Endothelial cell of umbilical vein (primary cell): Measurements from ENCODE around the gene FBXO8. TPM values are rescaled to one million over a fixed set of nuclear protein-coding genes. Genes with fewer than 3 reads are reported as not detected.

ENCODE experiments used
- Bru-seq: library from RNA; stranded (reverse); fragments of 400-500 nt; gene quantifications from one replicate; lab custom pipeline; 2021; lab: Mats Ljungman, UMichigan
- BruChase-seq, 2 experiments: library from RNA; stranded (reverse); fragments of 400-500 nt; gene quantifications; one replicate each; lab custom pipeline; 2021; lab: Mats Ljungman, UMichigan
- BruUV-seq: library from RNA; stranded (reverse); fragments of 400-500 nt; replicated peaks from 2 replicates; lab custom pipeline; 2021; lab: Mats Ljungman, UMichigan
- CTCF ChIA-PET: fragments of 300-600, 350-600 bp; sonication (Branson Sonifier 250); formaldehyde crosslinking; loops from one replicate; lab custom pipeline; 2021; ENCODE audit warnings: antibody characterized with exemption, inconsistent platforms; lab: Charles Lee
- POLR2A ChIA-PET: fragments of 300-600, 350-600 bp; sonication (Branson Sonifier 250); formaldehyde crosslinking; loops from one replicate; lab custom pipeline; 2021; ENCODE audit warnings: antibody characterized with exemption, inconsistent platforms; lab: Charles Lee
- DNase-seq: peaks from one replicate; pipeline ENCODE4 v3.0.0-alpha.2; 2011; ENCODE audit warnings: low read depth, low spot score
- FAIRE-seq: peaks from 2 replicates; lab custom pipeline; 2011; peaks lifted over from hg19 to GRCh38; lab: Jason Lieb, UNC
- H2AFZ ChIP-seq: 2 replicates; pipeline ENCODE4 v1.6.0; 2012; ENCODE audit warnings: low read depth, low read length, control low read depth, inconsistent platforms
- H3K27ac ChIP-seq: 2 replicates; pipeline ENCODE4 v1.5.1; 2011; ENCODE audit warnings: low read depth, mild to moderate bottlenecking, control low read depth, low read length, moderate library complexity; ENCODE audit not compliant: insufficient read depth
- H3K27me3 ChIP-seq, 2 experiments: 2 replicates each; pipeline versions ENCODE4 v1.6.0 to v1.6.1; 2011; ENCODE audit warnings: low read length in 2 of 2, mixed read lengths in 1 of 2; ENCODE audit not compliant: control insufficient read depth in 2 of 2, insufficient read depth in 2 of 2
- H3K36me3 ChIP-seq, 2 experiments: 2 replicates in 1 of 2; 3 replicates in 1 of 2; pipeline ENCODE4 v1.5.1; 2011; ENCODE audit warnings: low read length in 2 of 2, mild to moderate bottlenecking in 1 of 2, moderate library complexity in 1 of 2; ENCODE audit not compliant: control insufficient read depth in 2 of 2, insufficient read depth in 2 of 2; ENCODE audit errors: extremely low read depth in 1 of 2
- H3K4me1 ChIP-seq: 3 replicates; pipeline ENCODE4 v1.5.1; 2011; ENCODE audit warnings: mild to moderate bottlenecking, low read length; ENCODE audit not compliant: control insufficient read depth, insufficient read depth; ENCODE audit errors: extremely low read depth
- H3K4me2 ChIP-seq: 2 replicates; pipeline ENCODE4 v1.6.1; 2011; ENCODE audit warnings: low read length, control low read depth, mixed read lengths; ENCODE audit not compliant: insufficient read depth
- H3K4me3 ChIP-seq, 3 experiments: fragments of 200-600 bp in 1 of 3; sonication (generic), shearing (Covaris generic) in 1 of 3; replicated peaks in 1 of 3; 2 replicates each; pipeline ENCODE4 v1.5.1; 2011 to 2016; ENCODE audit warnings: control low read depth in 3 of 3, low read length in 3 of 3, mild to moderate bottlenecking in 2 of 3, inconsistent platforms in 1 of 3, low read depth in 1 of 3, moderate library complexity in 1 of 3; ENCODE audit not compliant: insufficient read depth in 1 of 3
- H3K79me2 ChIP-seq: 2 replicates; pipeline ENCODE4 v1.6.0; 2012; ENCODE audit warnings: low read length, inconsistent platforms; ENCODE audit not compliant: control insufficient read depth, insufficient read depth
- H3K9ac ChIP-seq: replicated peaks from 2 replicates; pipeline ENCODE3; 2011; ENCODE audit warnings: low read length, control low read depth; ENCODE audit not compliant: insufficient read depth; ENCODE audit errors: extremely low read depth
- H3K9me1 ChIP-seq: replicated peaks from 3 replicates; pipeline ENCODE4 v1.6.0; 2011; ENCODE audit warnings: mild to moderate bottlenecking, low read length; ENCODE audit not compliant: control insufficient read depth, insufficient read depth; ENCODE audit errors: extremely low read depth
- H3K9me3 ChIP-seq: replicated peaks from 2 replicates; pipeline ENCODE4 v1.5.1; 2012; ENCODE audit warnings: low read length, inconsistent platforms; ENCODE audit not compliant: control insufficient read depth, insufficient read depth
- H4K20me1 ChIP-seq: replicated peaks from 2 replicates; pipeline ENCODE3; 2011; ENCODE audit warnings: mild to moderate bottlenecking, low read length; ENCODE audit not compliant: control insufficient read depth, insufficient read depth; ENCODE audit errors: extremely low read depth
- EZH2 ChIP-seq: IDR thresholded peaks from 2 replicates; pipeline ENCODE4 v1.6.1; 2012; ENCODE audit warnings: borderline replicate concordance, low read depth, mild to moderate bottlenecking, moderate library complexity, low read length, inconsistent platforms; ENCODE audit not compliant: severe bottlenecking
- FOS ChIP-seq: IDR thresholded peaks from 2 replicates; pipeline ENCODE4 v1.6.1; 2011; ENCODE audit warnings: mild to moderate bottlenecking, low read length, moderate library complexity, borderline replicate concordance; ENCODE audit not compliant: insufficient read depth
- POLR2A ChIP-seq: IDR thresholded peaks from 2 replicates; pipeline ENCODE4 v1.6.1; 2012; ENCODE audit warnings: low read depth, mild to moderate bottlenecking, control low read depth, low read length
- POLR2AphosphoS5 ChIP-seq: IDR thresholded peaks from 2 replicates; pipeline ENCODE4 v1.6.1; 2012; ENCODE audit warnings: low read depth, mild to moderate bottlenecking, control low read depth, low read length, moderate library complexity; ENCODE audit not compliant: insufficient read depth
- dilution Hi-C: fragments of 300-500 bp; cut with MboI; formaldehyde crosslinking; loops from one replicate; pipeline ENCODE4 v1.15.0; 2019; ENCODE audit warnings: low sequenced_read_pairs; ENCODE audit not compliant: extremely low pct_ligation_motif_present
- intact Hi-C: fragments of 100-400 bp; cut with micrococcal nuclease; formaldehyde crosslinking; loops from one replicate; pipeline ENCODE4 v1.10.0; 2022
- long read RNA-seq: library from polyadenylated mRNA; stranded (forward); transcript quantifications from one replicate; pipeline ENCODE4 v2.0.0, GENCODE V29; 2021
- polyA minus RNA-seq, 3 experiments: library from RNA; depleted of rRNA, polyadenylated mRNA; stranded (reverse); fragments of >200 nt; gene quantifications; 1 replicate in 1 of 3; 2 replicates in 2 of 3; pipeline ENCODE4 v1.2.3, GENCODE V29; 2011
- polyA plus RNA-seq, 4 experiments: library from polyadenylated mRNA; depleted of rRNA in 3 of 4; stranded (reverse) in 3 of 4; unstranded in 1 of 4; fragments of >200 nt; gene quantifications; 2 replicates each; pipeline versions ENCODE4 v1.2.1 to v1.2.3, GENCODE V29; 2011 to 2012; ENCODE audit warnings: missing spikeins in 1 of 4
- total RNA-seq: library from RNA; stranded (reverse); gene quantifications from 2 replicates; pipeline ENCODE4 v1.2.3, GENCODE V29; 2021

Gene FBXO8, protein sequence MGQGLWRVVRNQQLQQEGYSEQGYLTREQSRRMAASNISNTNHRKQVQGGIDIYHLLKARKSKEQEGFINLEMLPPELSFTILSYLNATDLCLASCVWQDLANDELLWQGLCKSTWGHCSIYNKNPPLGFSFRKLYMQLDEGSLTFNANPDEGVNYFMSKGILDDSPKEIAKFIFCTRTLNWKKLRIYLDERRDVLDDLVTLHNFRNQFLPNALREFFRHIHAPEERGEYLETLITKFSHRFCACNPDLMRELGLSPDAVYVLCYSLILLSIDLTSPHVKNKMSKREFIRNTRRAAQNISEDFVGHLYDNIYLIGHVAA
- total RNA-seq (11.9 and 14.5 TPM in 2 replicates), polyA plus RNA-seq (8.8 and 9.9 TPM in 2 replicates), polyA minus RNA-seq (14.8 and 16.4 TPM in 2 replicates), Bru-seq, nascent RNA (percentile 66 among the genes with signal in this experiment), BruChase-seq, experiment 1, labeled RNA remaining after a 6-hour chase (percentile 39 among the genes with signal in this experiment), BruChase-seq, experiment 2, labeled RNA remaining after a 2-hour chase (percentile 47 among the genes with signal in this experiment)
- 12.9 and 13.0 TPM in 2 replicates for polyA plus RNA-seq (2011; cell fraction: cytosol; rRNA removed)
- 6.8 and 7.3 TPM in 2 replicates for polyA plus RNA-seq (2011; cell fraction: nucleus; rRNA removed)
- 9.3 and 9.6 TPM in 2 replicates for polyA plus RNA-seq (2012)
- 10.3 TPM for polyA minus RNA-seq (2011; cell fraction: cytosol; rRNA and poly(A)+ RNA removed)
- 21.0 and 23.4 TPM in 2 replicates for polyA minus RNA-seq (2011; cell fraction: nucleus; rRNA and poly(A)+ RNA removed)
- long read RNA-seq, transcript FBXO8-201 (6 exons, 2,577 nt) = major isoform, 26 of 30 reads
- long read RNA-seq, partial matches to known transcripts = 1 of 30 reads
- long read RNA-seq, other reads (novel, unspliced or antisense) = 3 of 30 reads

GRCh38 chr4:174283507-174284471 is at the start of gene FBXO8, which contains the start of gene CEP44:
TSS of gene FBXO8 (minus strand) at chr4:174283667. CDS start at chr4:174263092, 20,575 bp downstream.
TSS of gene CEP44 (plus strand) at chr4:174283911. CDS start at chr4:174299122, 15,211 bp downstream.
- Histone ChIP-seq H3K79me2 (peaks cover 29% of the 10 kb centered on the region), H3K27me3 (no peaks in the 10 kb centered on the region), H3K4me2 (peak within 1 kb of the TSS; percentile 96), H3K27ac (peak within 1 kb of the TSS; percentile 99), H3K4me1 (peaks cover 17% of the 10 kb centered on the region), H3K9me1 (no peaks in the 10 kb centered on the region), H2AFZ (peak within 1 kb of the TSS; percentile 99), H3K36me3 (no peaks in the 10 kb centered on the region), H4K20me1 (no peaks in the 10 kb centered on the region), H3K9me3 (no peaks in the 10 kb centered on the region), H3K9ac (peak within 1 kb of the TSS; percentile 100), H3K4me3 (peak within 1 kb of the TSS; percentile 77 to 97 (median 82))
- no peak for TF ChIP-seq EZH2
- TF ChIP-seq POLR2A = peak; percentile 48
- peak; percentile 42 for TF ChIP-seq POLR2AphosphoS5
- TF ChIP-seq FOS = no peak
- CTCF ChIA-PET = interaction anchor here (1.0 to 1.5 kb wide), 3 partner anchors 10 to 35 kb away, joined by 3 to 4 read pairs (median 4); no protein-coding TSS in a partner anchor
- FAIRE-seq (no peak), DNase-seq (peak; percentile 91)
- BruUV-seq = TSS peak; percentile 51
- dilution Hi-C loops = no loop called here
- intact Hi-C loops = no loop called here
- POLR2A ChIA-PET = interaction anchor here (0.9 kb wide), 1 partner anchor 27 kb away, joined by 4 read pairs; no protein-coding TSS in a partner anchor
